GM12892 (cell line): ENCODE results near the gene CPA2.

ENCODE experiments used
- POLR2A ChIP-seq: IDR thresholded peaks from 2 replicates; pipeline ENCODE4 v1.6.1; 2011; ENCODE audit warnings: low read depth, low read length, control low read depth
- POLR2AphosphoS5 ChIP-seq: IDR thresholded peaks from 2 replicates; pipeline ENCODE4 v1.6.1; 2011; ENCODE audit warnings: low read depth, low read length, control low read depth

DNA sequence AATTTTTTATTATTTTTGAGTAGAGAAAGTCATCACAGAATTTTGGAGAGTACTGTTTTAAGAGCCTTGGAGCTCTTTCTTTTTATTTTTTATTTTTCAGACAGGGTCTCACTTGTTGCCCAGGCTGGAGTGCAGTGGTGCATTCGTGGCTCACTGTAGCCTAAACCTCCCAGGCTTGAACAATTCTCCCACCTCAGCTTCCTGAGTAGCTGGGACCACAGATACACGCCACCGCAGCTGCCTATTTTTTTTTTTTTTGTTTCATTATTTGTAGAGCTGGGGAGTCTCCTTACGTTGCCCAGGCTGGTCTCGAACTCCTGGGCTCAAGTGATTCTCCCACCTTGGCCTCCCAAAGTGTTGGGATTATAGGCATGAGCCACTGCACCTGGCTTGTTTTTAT lies 36.9 kb downstream of the CPA2 start:
- TF ChIP-seq POLR2A (no peak), POLR2AphosphoS5 (no peak)
